Astrocyte (in vitro differentiated cells and primary cell): Measurements from ENCODE around the gene NCOA7. TPM values are rescaled to one million over a fixed set of nuclear protein-coding genes. Genes with fewer than 3 reads are reported as not detected.

Source experiments
- DNase-seq: peaks from one replicate; pipeline ENCODE4 v3.0.0-alpha.2; 2010; ENCODE audit warnings: low read depth
- FAIRE-seq: peaks from 2 replicates; lab custom pipeline; 2011; peaks lifted over from hg19 to GRCh38; lab: Jason Lieb, UNC
- H2AFZ ChIP-seq: 2 replicates; pipeline ENCODE4 v1.6.0; 2012; ENCODE audit warnings: low read depth, low read length, inconsistent platforms
- H3K27ac ChIP-seq: 2 replicates; pipeline ENCODE4 v1.5.1; 2011; ENCODE audit warnings: low read depth, low read length, inconsistent platforms
- H3K27me3 ChIP-seq: 2 replicates; pipeline ENCODE4 v1.6.0; 2011; ENCODE audit warnings: low read length, inconsistent platforms; ENCODE audit not compliant: insufficient read depth
- H3K36me3 ChIP-seq: 2 replicates; pipeline ENCODE4 v1.5.1; 2011; ENCODE audit warnings: low read length, inconsistent platforms; ENCODE audit not compliant: insufficient read depth
- H3K4me1 ChIP-seq: 2 replicates; pipeline ENCODE4 v1.5.1; 2011; ENCODE audit warnings: low read length, inconsistent platforms; ENCODE audit not compliant: insufficient read depth
- H3K4me2 ChIP-seq: 2 replicates; pipeline ENCODE4 v1.6.0; 2012; ENCODE audit warnings: low read length, inconsistent platforms
- H3K4me3 ChIP-seq: 2 replicates; pipeline ENCODE4 v1.5.1; 2011; ENCODE audit warnings: low read depth, mild to moderate bottlenecking, low read length, inconsistent platforms; ENCODE audit not compliant: insufficient read depth
- H3K79me2 ChIP-seq: 2 replicates; pipeline ENCODE4 v1.6.0; 2012; ENCODE audit warnings: mild to moderate bottlenecking, low read length, inconsistent platforms; ENCODE audit not compliant: insufficient read depth
- H3K9ac ChIP-seq: 2 replicates; pipeline ENCODE4 v1.6.0; 2012; ENCODE audit warnings: mild to moderate bottlenecking, low read length, inconsistent platforms
- H3K9me3 ChIP-seq: 2 replicates; pipeline ENCODE4 v1.5.1; 2012; ENCODE audit warnings: low read depth, mild to moderate bottlenecking, low read length, inconsistent platforms; ENCODE audit not compliant: insufficient read depth
- H4K20me1 ChIP-seq: 2 replicates; pipeline ENCODE4 v1.6.0; 2012; ENCODE audit warnings: low read length, inconsistent platforms; ENCODE audit not compliant: insufficient read depth
- H3K27ac Mint-ChIP-seq: one replicate; pipeline ENCODE4 v1.8.0; 2021; ENCODE audit warnings: mild to moderate bottlenecking, mixed read lengths; ENCODE audit not compliant: unreplicated experiment
- H3K27me3 Mint-ChIP-seq: one replicate; pipeline ENCODE4 v1.8.0; 2021; ENCODE audit warnings: low read depth, mixed read lengths; ENCODE audit not compliant: unreplicated experiment
- H3K36me3 Mint-ChIP-seq: one replicate; pipeline ENCODE4 v1.8.0; 2021; ENCODE audit warnings: low read depth, mixed read lengths; ENCODE audit not compliant: unreplicated experiment
- H3K4me1 Mint-ChIP-seq: one replicate; pipeline ENCODE4 v1.8.0; 2021; ENCODE audit warnings: low read depth, mixed read lengths; ENCODE audit not compliant: unreplicated experiment
- H3K4me3 Mint-ChIP-seq: one replicate; pipeline ENCODE4 v1.8.0; 2021; ENCODE audit warnings: mild to moderate bottlenecking, moderate library complexity, mixed read lengths; ENCODE audit not compliant: unreplicated experiment
- H3K9me3 Mint-ChIP-seq: one replicate; pipeline ENCODE4 v1.8.0; 2021; ENCODE audit warnings: mild to moderate bottlenecking, mixed read lengths; ENCODE audit not compliant: unreplicated experiment
- CTCF ChIP-seq: IDR thresholded peaks from 2 replicates; pipeline ENCODE4 v1.5.1; 2011; ENCODE audit warnings: low read depth, mild to moderate bottlenecking, inconsistent platforms, low read length, moderate library complexity; ENCODE audit not compliant: insufficient read depth
- EZH2 ChIP-seq: IDR thresholded peaks from 2 replicates; pipeline ENCODE4 v1.6.1; 2012; ENCODE audit warnings: mild to moderate bottlenecking, low read length, inconsistent platforms; ENCODE audit not compliant: insufficient read depth
- total RNA-seq: library from RNA; stranded (reverse); gene quantifications from 2 replicates; pipeline ENCODE4 v1.2.1, GENCODE V29; 2021

Gene NCOA7
- total RNA-seq, 1 donor from 2014 or later, result 26.0 TPM

- DNase-seq (no peak), FAIRE-seq (no peak)
- Mint-ChIP-seq H3K9me3 (no peaks in the 10 kb centered on the region), H3K4me3 (no peak overlapping the region), H3K27ac (no peak overlapping the region), H3K27me3 (no peaks in the 10 kb centered on the region), H3K36me3 (peaks cover 7% of the 10 kb centered on the region), H3K4me1 (peaks cover 6% of the 10 kb centered on the region)
- Histone ChIP-seq H4K20me1 (no peaks in the 10 kb centered on the region), H3K27ac (no peak overlapping the region), H3K4me1 (peaks cover 4% of the 10 kb centered on the region), H3K4me2 (no peak overlapping the region), H3K9ac (no peak overlapping the region), H3K27me3 (no peaks in the 10 kb centered on the region), H3K4me3 (no peak overlapping the region), H3K36me3 (no peaks in the 10 kb centered on the region), H3K79me2 (no peaks in the 10 kb centered on the region), H3K9me3 (no peaks in the 10 kb centered on the region), H2AFZ (no peak overlapping the region)
- TF ChIP-seq CTCF (no peak), EZH2 (no peak)
These were observed 32.4 kb downstream of the NCOA7 start for GRCh38 chr6:125823180-125823579.

GRCh38 chr6:125824946-125825771 is 34.4 kb downstream of the NCOA7 start:
- H3K9me3 ChIP-seq, result no peaks in the 10 kb centered on the region
- no peaks in the 10 kb centered on the region for H3K27me3 Mint-ChIP-seq
- H3K36me3 ChIP-seq, result no peaks in the 10 kb centered on the region
- H3K27ac ChIP-seq, result no peak overlapping the region
- no peaks in the 10 kb centered on the region for H3K79me2 ChIP-seq
- H4K20me1 ChIP-seq, result no peaks in the 10 kb centered on the region
- DNase-seq (no peak), FAIRE-seq (no peak)
- no peak overlapping the region for H3K4me2 ChIP-seq
- H3K27me3 ChIP-seq, result no peaks in the 10 kb centered on the region
- no peak overlapping the region for H3K4me3 Mint-ChIP-seq
- peaks cover 4% of the 10 kb centered on the region for H3K4me1 ChIP-seq
- H2AFZ ChIP-seq, result no peak overlapping the region
- peaks cover 7% of the 10 kb centered on the region for H3K36me3 Mint-ChIP-seq
- no peak overlapping the region for H3K4me3 ChIP-seq
- no peak overlapping the region for H3K27ac Mint-ChIP-seq
- no peaks in the 10 kb centered on the region for H3K9me3 Mint-ChIP-seq
- TF ChIP-seq EZH2 (no peak), CTCF (no peak)
- no peak overlapping the region for H3K9ac ChIP-seq
- no peaks in the 10 kb centered on the region for H3K4me1 Mint-ChIP-seq
